LNCaP clone FGC (cell line): ENCODE data around the gene MAPK8IP1.

Experiments used
- DNase-seq: peaks from one replicate; pipeline ENCODE4 v3.0.0-alpha.2; 2011; ENCODE audit warnings: low read depth
- H3K4me3 ChIP-seq: 2 replicates; pipeline ENCODE4 v1.5.1; 2011; ENCODE audit warnings: mild to moderate bottlenecking, low read depth, low read length, control low read depth
- CTCF ChIP-seq: IDR thresholded peaks from 2 replicates; pipeline ENCODE4 v1.5.1; 2012; ENCODE audit warnings: mild to moderate bottlenecking; ENCODE audit not compliant: control insufficient read depth, insufficient read depth; ENCODE audit errors: extremely low read depth

MAPK8IP1 gene

GRCh38 chr11:45872651-45873356 lies 12.6 kb upstream of the MAPK8IP1 start:
- peak; percentile 79 for TF ChIP-seq CTCF
- DNase-seq: no peak

GRCh38 chr11:45876401-45876800 lies 9.1 kb upstream of the MAPK8IP1 start:
- DNase-seq: no peak
- no peak overlapping the region for H3K4me3 ChIP-seq
- no peak for TF ChIP-seq CTCF

More at GRCh38 chr11:45872651-45873356, 12.6 kb upstream of the MAPK8IP1 start:
- no peak overlapping the region for H3K4me3 ChIP-seq

- no peak for DNase-seq
- no peak for TF ChIP-seq CTCF
- H3K4me3 ChIP-seq: no peak overlapping the region
Observed at GRCh38 chr11:45877221-45877620, 8.2 kb upstream of the MAPK8IP1 start.

- H3K4me3 ChIP-seq: no peak overlapping the region
- TF ChIP-seq CTCF: no peak
- no peak for DNase-seq
Observed at GRCh38 chr11:45877845-45878244, 7.6 kb upstream of the MAPK8IP1 start.

GRCh38 chr11:45879803-45880686 lies 5.4 kb upstream of the MAPK8IP1 start:
- DNase-seq: no peak
- H3K4me3 ChIP-seq: no peak overlapping the region
- no peak for TF ChIP-seq CTCF

GRCh38 chr11:45880772-45881570 lies 4.5 kb upstream of the MAPK8IP1 start:
- DNase-seq: no peak
- no peak overlapping the region for H3K4me3 ChIP-seq
- TF ChIP-seq CTCF: no peak
